ENCODE measurements around the gene FKBP15.
"Not testable (repeated sequence)": the region's sequence is repeated elsewhere in the genome, so short reads cannot be mapped to it uniquely, and the experiment has no call there.

FKBP15 gene

DNA sequence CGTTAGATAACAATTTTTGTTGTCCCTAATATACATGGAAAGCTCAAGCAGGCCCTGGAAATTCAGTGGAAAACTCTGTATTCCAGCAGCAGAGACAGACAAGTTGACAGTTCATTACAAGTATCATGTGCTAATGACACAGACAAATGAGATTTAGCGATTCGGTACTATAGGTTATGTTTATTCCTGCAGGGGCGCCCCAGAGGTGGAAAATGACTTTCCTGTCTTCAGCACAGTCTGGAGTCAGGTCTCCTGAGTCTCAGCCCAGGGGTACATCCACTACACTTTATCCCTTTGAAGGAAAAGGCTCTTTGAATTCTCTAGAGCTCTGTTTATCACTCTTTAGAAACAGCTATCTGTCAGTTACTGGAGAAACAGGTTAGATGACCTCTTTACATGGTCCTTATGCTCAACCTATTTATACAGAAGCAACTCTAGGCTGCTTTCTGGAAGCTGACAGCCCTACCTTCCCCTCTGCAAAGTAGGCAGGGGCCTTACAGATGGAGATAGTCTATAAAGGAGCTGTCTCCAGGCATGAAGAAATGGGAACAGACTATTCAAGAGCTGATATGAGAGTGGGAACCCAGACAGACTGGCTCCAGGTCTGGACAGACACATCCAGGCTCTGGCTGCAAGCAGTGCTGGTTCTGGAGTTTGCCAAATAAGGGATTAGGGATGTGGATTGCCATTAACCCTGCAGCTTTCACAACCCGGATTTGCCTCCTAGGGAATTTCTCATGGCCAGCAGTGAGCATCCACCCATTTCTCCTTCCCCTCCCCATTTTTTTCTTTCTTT, 77.4 kb downstream of the FKBP15 start:
- DNase-seq, result no peak

DNA sequence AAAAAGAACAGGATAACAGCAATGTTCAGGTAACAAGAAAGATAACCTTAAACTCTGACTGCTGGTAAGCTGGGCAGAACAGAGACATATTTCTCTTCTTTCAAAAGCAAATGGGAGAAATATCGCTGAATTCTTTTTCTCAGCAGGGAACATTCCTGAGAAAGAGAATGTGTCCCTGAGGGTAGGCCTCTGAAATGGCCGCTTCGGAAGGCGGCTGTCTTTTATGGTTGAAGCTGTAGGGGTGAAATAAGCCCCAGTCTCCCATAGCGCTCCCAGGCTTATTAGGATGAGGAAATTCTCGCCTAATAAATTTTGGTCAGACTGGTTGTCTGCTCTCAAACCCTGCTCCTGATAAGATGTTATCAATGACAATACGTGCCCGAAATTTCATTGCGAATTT, 80.2 kb downstream of the FKBP15 start:
- DNase-seq, result not testable (repeated sequence)

DNA sequence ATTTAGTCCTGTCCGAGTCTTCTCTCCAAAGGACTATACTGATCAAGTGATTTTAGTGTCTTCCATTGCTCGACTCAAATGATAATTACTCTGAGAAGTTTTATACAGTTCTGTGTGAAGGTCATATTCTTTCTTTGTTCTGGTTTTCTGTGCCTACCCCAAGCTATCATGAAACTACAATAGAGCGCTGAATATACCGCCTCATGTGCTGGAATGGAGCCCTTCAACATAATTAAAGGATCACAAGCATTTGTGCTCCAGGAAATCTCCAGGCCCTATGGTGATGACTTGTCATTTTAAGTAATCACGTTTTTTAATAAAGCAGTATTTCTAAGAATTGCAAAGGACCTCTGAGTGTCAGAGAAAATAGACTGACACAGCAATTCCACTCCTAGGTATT, 81.1 kb downstream of the FKBP15 start:
- no peak for DNase-seq

DNA sequence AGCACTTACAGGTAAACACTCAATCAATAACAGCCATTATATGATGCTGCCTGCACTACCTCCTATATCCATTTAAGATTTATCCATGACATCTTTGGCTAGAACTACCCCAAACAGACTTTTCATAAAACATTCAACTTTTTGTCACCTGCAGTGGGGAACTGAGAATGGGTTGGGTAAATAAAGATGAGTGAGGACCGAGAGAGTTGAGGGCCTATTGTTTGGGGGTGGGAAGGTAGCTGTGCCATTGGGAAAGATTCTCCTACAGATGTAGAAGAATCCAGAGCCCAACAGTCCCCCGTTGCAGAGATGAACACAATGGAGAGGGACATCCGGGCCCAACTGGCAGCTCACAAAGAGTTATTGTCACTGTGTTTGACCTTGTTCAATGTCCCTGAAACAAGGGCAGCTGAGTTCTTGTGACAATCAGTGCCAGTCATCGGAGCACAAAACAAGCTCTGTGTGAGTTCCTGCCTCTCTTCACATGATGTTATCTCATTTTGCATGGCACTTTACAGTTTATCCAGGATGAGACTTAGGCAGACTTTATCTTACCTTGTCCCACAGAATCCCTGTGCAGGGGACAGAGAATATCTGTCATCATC, 81.8 kb downstream of the FKBP15 start:
- DNase-seq, result no peak

DNA sequence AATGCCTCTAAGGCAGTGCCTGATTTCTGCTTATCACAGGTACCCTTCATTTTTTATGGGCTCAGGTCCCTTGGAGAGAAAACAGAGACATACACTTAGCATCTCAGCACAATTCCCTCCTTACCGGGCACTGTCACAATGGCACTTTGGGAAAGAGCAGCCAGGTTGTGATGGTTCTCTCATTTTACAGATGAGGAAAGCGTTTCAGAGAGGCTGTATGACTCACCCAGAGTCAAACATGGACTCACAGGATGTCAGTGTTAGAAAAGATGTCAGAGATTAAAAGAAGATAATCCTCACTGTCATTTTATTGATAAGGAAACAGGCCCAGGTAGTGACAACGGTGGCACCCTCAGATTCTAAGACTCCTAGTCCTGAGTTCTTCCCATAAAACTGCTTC, 82.3 kb downstream of the FKBP15 start:
- no peak for DNase-seq

DNA sequence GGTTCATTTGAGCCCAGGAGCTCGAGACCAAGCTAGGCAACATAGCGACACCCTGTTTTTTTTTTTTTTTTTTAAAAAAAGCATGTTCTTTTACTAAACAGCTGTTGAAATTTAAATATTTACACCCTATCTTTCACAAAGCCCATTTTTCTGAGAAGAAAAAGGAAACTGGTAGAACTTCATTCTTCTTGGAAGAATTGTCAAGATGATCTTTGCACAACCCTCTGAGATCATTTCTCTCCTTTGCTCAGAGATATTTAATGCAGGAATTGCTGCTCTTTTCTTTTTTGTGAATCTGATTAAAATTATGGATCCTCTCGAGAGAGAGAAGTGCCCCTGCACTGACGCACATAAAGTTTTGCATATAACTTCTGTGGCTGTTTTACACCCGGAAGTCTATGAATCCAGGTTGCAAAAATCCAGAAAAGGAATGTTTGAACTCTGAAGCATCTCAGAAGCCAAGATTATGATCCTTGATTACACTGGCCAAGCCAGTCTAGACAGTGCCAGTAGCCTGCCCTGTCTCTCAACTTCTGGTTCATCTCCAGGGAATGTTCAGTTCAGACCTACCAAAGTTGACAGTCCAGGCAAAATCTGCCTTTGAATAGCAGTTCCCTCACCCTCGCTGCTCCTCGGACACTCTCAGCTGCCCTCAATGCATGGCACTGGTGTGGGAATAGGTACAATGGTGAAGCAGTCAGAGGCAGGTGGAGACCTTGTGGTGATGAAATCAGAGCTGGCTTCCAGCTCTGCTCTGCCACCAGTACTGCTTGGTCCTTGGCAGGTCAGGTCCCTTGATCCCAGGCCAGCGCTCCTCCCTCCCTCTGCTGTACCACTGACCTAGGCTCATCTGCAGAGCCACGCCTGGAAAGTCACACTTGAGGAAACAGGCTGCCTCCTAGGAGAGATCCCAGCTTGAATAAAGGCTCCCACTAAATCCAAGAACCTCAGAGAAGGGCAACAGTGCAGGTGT, 83.6 kb downstream of the FKBP15 start:
- DNase-seq, result no peak

DNA sequence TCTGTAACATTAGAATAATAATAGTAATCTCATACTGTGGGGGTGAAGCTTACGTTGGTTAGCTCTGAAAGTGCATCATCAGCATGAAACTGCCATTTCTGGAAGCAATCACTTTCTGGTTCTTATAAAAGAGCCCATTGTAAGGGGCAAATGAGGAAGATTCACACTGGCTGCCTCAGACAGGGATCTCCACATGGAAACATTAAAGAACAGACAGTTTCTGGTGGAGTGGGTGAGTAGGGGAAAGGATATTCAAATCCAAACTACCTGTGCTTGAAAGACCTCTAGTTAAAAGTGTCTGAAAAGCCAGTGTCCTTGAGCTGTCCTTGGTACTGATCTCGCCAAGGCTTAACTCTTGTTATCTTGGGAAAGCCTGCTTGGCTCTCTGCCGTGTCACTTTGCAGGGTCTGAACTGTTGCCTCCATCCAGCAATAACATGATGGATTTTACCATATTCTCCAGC, 89.4 kb downstream of the FKBP15 start:
- DNase-seq, result no peak

DNA sequence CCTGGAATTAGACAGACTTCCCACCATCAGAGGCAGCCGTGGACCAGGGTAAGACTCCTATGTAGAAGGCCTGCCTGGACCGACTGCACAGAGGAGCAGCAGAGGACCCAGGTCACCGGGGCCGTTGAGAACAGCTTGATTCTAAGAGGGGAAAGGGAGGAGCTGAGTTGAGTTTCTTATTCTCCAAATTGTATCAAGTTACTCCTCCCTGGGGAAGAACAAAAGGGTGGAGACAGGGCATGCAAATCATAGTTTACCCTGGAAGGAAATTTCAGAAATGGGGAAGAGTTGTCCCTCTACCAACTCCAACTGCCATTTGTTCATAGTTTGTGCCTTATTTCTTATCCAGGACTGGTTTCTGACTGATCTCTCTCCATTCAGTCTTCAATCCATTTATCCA, 91.2 kb downstream of the FKBP15 start:
- no peak for DNase-seq

DNA sequence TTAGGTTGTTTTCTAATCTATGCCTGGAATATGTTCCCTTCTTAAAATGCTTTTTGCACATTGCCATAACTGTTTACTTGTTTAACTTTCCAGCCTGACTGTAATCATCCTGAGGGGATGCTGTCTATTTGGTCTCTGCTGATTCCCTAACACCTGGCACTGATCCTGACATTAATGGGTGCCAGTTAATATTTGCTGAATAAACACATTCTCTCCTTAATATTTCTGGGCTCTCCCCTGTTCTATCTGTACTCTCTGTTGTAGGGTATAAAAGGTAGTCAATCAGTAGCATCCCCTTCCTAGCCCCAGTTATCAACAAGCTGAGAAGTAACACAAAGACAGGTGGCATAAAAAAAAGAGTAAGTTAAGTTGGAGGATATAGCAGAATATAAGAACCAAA, 91.6 kb downstream of the FKBP15 start:
- no peak for DNase-seq

DNA sequence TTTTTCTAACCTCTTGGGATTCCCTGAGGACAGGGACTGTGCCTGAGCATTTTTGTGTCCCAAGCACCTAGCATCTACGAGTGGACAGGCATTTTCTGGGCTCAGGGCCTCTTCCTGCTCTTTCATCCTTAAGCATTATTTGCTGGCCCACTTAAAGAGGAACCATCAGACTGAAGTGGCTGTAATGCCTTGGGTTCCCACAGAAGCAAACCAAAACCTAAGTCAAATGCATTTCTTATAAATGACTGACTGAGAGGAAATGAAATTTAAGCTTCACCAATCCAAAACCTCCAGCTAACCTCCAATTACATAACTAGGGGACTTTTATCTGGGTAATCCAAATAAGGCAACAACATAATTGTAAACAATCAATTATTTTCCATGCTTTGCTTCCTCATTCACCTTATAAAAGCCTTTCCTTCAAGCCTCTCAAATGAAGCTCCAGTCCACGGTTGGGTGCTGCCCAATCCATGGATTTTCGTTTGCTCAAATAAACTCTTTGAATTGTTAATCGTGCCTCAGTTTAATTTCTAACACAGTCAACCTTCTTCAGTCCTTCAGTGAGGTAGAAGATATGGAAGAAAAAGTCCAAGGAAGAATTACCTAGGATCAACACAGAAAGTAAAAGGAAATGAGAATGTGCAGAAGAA, 95.6 kb downstream of the FKBP15 start:
- DNase-seq, result no peak

DNA sequence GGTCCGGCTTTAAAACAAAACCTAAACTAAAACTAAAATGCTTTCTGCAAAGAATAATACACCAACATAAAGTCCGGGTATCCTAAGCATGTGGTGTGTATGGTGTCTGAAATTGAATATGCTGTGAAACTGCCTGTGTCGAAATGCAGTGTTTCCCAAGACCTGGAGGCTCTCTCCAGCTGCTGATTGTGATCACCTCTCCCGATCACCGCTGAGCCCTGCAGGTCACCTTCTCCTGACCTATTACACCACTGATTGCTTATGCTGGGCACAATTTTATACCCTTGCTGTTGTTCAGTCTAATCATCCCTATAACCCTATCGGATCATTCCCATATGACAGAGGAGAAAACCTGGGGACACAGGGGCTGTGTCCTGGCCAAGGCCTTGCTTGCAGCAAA, 102.2 kb downstream of the FKBP15 start:
- not testable (repeated sequence) for DNase-seq

Measured in right forelimb (tissue), 1 donor.